H9 (cell line): ENCODE results near the gene SLC25A15. TPM values are rescaled to one million over a fixed set of nuclear protein-coding genes. Genes with fewer than 3 reads are reported as not detected.

Source experiments
- DNase-seq: peaks from one replicate; pipeline ENCODE4 v3.0.0-alpha.2; 2017
- H2AFZ ChIP-seq: one replicate; pipeline ENCODE4 v1.6.1; 2013; ENCODE audit warnings: mild to moderate bottlenecking, low read length, control low read depth, moderate library complexity
- H2AK5ac ChIP-seq: 2 replicates; pipeline ENCODE4 v1.6.1; 2013; ENCODE audit warnings: low read length, control low read depth, mixed read lengths; ENCODE audit not compliant: insufficient read length
- H2BK120ac ChIP-seq: one replicate; pipeline ENCODE4 v1.6.1; 2013; ENCODE audit warnings: low read depth, mild to moderate bottlenecking, low read length, control low read depth, inconsistent platforms; ENCODE audit not compliant: poor library complexity, severe bottlenecking
- H2BK12ac ChIP-seq: 2 replicates; pipeline ENCODE4 v1.6.1; 2013; ENCODE audit warnings: low read length, control low read depth, mixed read lengths, low read depth; ENCODE audit not compliant: insufficient read length
- H2BK15ac ChIP-seq: 2 replicates; pipeline ENCODE4 v1.6.1; 2013; ENCODE audit warnings: low read depth, low read length, control low read depth
- H2BK20ac ChIP-seq: one replicate; pipeline ENCODE4 v1.6.1; 2013; ENCODE audit warnings: low read depth, mild to moderate bottlenecking, low read length, control low read depth, inconsistent platforms; ENCODE audit not compliant: poor library complexity, severe bottlenecking
- H2BK5ac ChIP-seq: 2 replicates; pipeline ENCODE4 v1.6.1; 2013; ENCODE audit warnings: low read length, control low read depth, mixed read lengths; ENCODE audit not compliant: insufficient read length
- H3K14ac ChIP-seq: 2 replicates; pipeline ENCODE4 v1.6.1; 2013; ENCODE audit warnings: low read length, control low read depth; ENCODE audit not compliant: insufficient read depth
- H3K18ac ChIP-seq: 2 replicates; pipeline ENCODE4 v1.6.1; 2013; ENCODE audit warnings: low read depth, mild to moderate bottlenecking, mixed read lengths, low read length, control low read depth; ENCODE audit not compliant: insufficient read length
- H3K23ac ChIP-seq: 2 replicates; pipeline ENCODE4 v1.6.1; 2013; ENCODE audit warnings: low read length, control low read depth, mixed read lengths, low read depth; ENCODE audit not compliant: insufficient read length
- H3K23me2 ChIP-seq: 2 replicates; pipeline ENCODE4 v1.6.1; 2013; ENCODE audit warnings: low read depth, mild to moderate bottlenecking, mixed read lengths, low read length, control low read depth; ENCODE audit not compliant: insufficient read length, poor library complexity, severe bottlenecking
- H3K27ac ChIP-seq: 2 replicates; pipeline ENCODE4 v1.5.1; 2013; ENCODE audit warnings: low read length, control low read depth, mixed read lengths, low read depth; ENCODE audit not compliant: insufficient read length
- H3K27me3 ChIP-seq: 2 replicates; pipeline ENCODE4 v1.6.1; 2013; ENCODE audit warnings: low read length, control low read depth, inconsistent platforms; ENCODE audit not compliant: insufficient read depth
- H3K4ac ChIP-seq: 2 replicates; pipeline ENCODE4 v1.6.1; 2013; ENCODE audit warnings: low read depth, mild to moderate bottlenecking, control low read depth, inconsistent platforms, low read length, moderate library complexity
- H3K4me1 ChIP-seq: 2 replicates; pipeline ENCODE4 v1.6.1; 2013; ENCODE audit warnings: low read length, control low read depth, inconsistent platforms; ENCODE audit not compliant: insufficient read depth
- H3K4me2 ChIP-seq: 2 replicates; pipeline ENCODE4 v1.6.1; 2013; ENCODE audit warnings: low read length, control low read depth, mixed read lengths; ENCODE audit not compliant: insufficient read length, insufficient read depth
- H3K56ac ChIP-seq: 2 replicates; pipeline ENCODE4 v1.6.1; 2013; ENCODE audit warnings: low read depth, mild to moderate bottlenecking, mixed read lengths, low read length, control low read depth; ENCODE audit not compliant: insufficient read length
- H3K79me1 ChIP-seq: 2 replicates; pipeline ENCODE4 v1.6.1; 2013; ENCODE audit warnings: low read depth, mild to moderate bottlenecking, moderate library complexity, low read length, control low read depth, inconsistent platforms; ENCODE audit not compliant: insufficient read depth, poor library complexity, severe bottlenecking
- H3K79me2 ChIP-seq: 2 replicates; pipeline ENCODE4 v1.6.1; 2013; ENCODE audit warnings: low read length, control low read depth, inconsistent platforms; ENCODE audit not compliant: insufficient read depth
- H3K9ac ChIP-seq: 2 replicates; pipeline ENCODE4 v1.6.1; 2013; ENCODE audit warnings: low read length, control low read depth, mixed read lengths; ENCODE audit not compliant: insufficient read length; ENCODE audit errors: extremely low read depth
- H3K9me3 ChIP-seq: one replicate; pipeline ENCODE4 v1.6.1; 2013; ENCODE audit warnings: low read depth, low read length, inconsistent platforms; ENCODE audit not compliant: control insufficient read depth
- H3T11ph ChIP-seq: one replicate; pipeline ENCODE4 v1.6.1; 2013; ENCODE audit warnings: mild to moderate bottlenecking, low read length, control low read depth, inconsistent platforms
- H4K20me1 ChIP-seq: one replicate; pipeline ENCODE4 v1.6.1; 2013; ENCODE audit not compliant: control insufficient read depth, insufficient read length, insufficient read depth
- H4K5ac ChIP-seq: 2 replicates; pipeline ENCODE4 v1.6.1; 2013; ENCODE audit warnings: low read depth, mild to moderate bottlenecking, mixed read lengths, low read length, control low read depth; ENCODE audit not compliant: insufficient read length
- H4K8ac ChIP-seq: replicated peaks from 2 replicates; pipeline ENCODE4 v1.6.1; 2013; ENCODE audit warnings: low read length, control low read depth, mixed read lengths, low read depth; ENCODE audit not compliant: insufficient read length
- H4K91ac ChIP-seq: 2 replicates; pipeline ENCODE4 v1.6.1; 2013; ENCODE audit warnings: low read depth, mild to moderate bottlenecking, moderate library complexity, mixed read lengths, low read length, control low read depth; ENCODE audit not compliant: insufficient read length
- H3K27ac Mint-ChIP-seq, 3 experiments: 2 replicates in 2 of 3; 3 replicates in 1 of 3; pipeline ENCODE4 v1.8.0; 2020 to 2021; ENCODE audit warnings: mixed read lengths in 3 of 3, mild to moderate bottlenecking in 1 of 3, moderate library complexity in 1 of 3
- H3K27me3 Mint-ChIP-seq: 2 replicates; pipeline ENCODE4 v1.8.0; 2021; ENCODE audit warnings: low read depth, mild to moderate bottlenecking, moderate library complexity, mixed read lengths
- H3K36me3 Mint-ChIP-seq, 3 experiments: 2 replicates in 2 of 3; 3 replicates in 1 of 3; pipeline ENCODE4 v1.8.0; 2020 to 2021; ENCODE audit warnings: low read depth in 3 of 3, mixed read lengths in 3 of 3; ENCODE audit not compliant: insufficient read depth in 1 of 3
- H3K4me1 Mint-ChIP-seq, 2 experiments: 2 replicates each; pipeline ENCODE4 v1.8.0; 2020; ENCODE audit warnings: mixed read lengths in 2 of 2
- H3K4me3 Mint-ChIP-seq, 2 experiments: 2 replicates in 1 of 2; 3 replicates in 1 of 2; pipeline ENCODE4 v1.8.0; 2020 to 2021; ENCODE audit warnings: mild to moderate bottlenecking in 2 of 2, mixed read lengths in 2 of 2, moderate library complexity in 1 of 2
- H3K9me3 Mint-ChIP-seq, 2 experiments: 2 replicates in 1 of 2; 3 replicates in 1 of 2; pipeline ENCODE4 v1.8.0; 2020; ENCODE audit warnings: mild to moderate bottlenecking in 2 of 2, mixed read lengths in 2 of 2, moderate library complexity in 1 of 2
- WGBS: extraction: QIAGEN DNeasy Blood & Tissue Kit; methylation state at CpG from one replicate; pipeline ENCODE4 v1.1.7; 2013; ENCODE audit warnings: missing lambda C conversion rate, low lambda C conversion rate, mixed read lengths; ENCODE audit not compliant: insufficient read length; ENCODE audit errors: extremely low coverage; 5-methylcytosine and 5-hydroxymethylcytosine counted together
- total RNA-seq: library from RNA; stranded (reverse); gene quantifications from 2 replicates; pipeline ENCODE4 v1.2.1, GENCODE V29; 2021
- TF ChIP-seq, protein P1 (sequence below): fragments of 200-600 bp; sonication (generic); conservative IDR thresholded peaks from 3 replicates; pipeline ENCODE4 v1.8.0; 2021; ENCODE audit warnings: antibody characterized with exemption, mild to moderate bottlenecking

SLC25A15 gene
- total RNA-seq, 1 experiment from 2014 or later, result 21.1 TPM

- Mint-ChIP-seq H3K27ac (no peak overlapping the region), H3K4me1 (no peaks in the 10 kb centered on the region), H3K4me3 (no peak overlapping the region), H3K9me3 (no peaks in the 10 kb centered on the region), H3K36me3 (peaks cover 5 to 46% (median 41%) of the 10 kb centered on the region in 3 experiments; a peak in 6 of 7 replicates), H3K27me3 (no peaks in the 10 kb centered on the region)
- no peaks in the 10 kb centered on the region for H3K4me1 ChIP-seq
- no peak overlapping the region for H3K4ac ChIP-seq
- H2AK5ac ChIP-seq, result no peak overlapping the region
- H2BK120ac ChIP-seq, result no peak overlapping the region
- no peaks in the 10 kb centered on the region for H3K79me2 ChIP-seq
- H4K8ac ChIP-seq, result no peak overlapping the region
- H3K23ac ChIP-seq, result no peak overlapping the region
- no peaks in the 10 kb centered on the region for H3K79me1 ChIP-seq
- no peaks in the 10 kb centered on the region; the same call in 1 of the 2 replicates for H3K27me3 ChIP-seq
- no CpG with 5 or more reads among the region's 5 CpGs for WGBS
- H3K27ac ChIP-seq, result no peak overlapping the region
- no peak overlapping the region for H3K14ac ChIP-seq
- H2BK20ac ChIP-seq, result no peak overlapping the region
- no peak overlapping the region for H2BK5ac ChIP-seq
- no peaks in the 10 kb centered on the region for H3K9me3 ChIP-seq
- H3K23me2 ChIP-seq, result no peaks in the 10 kb centered on the region
- H4K5ac ChIP-seq, result no peak overlapping the region
- no peak overlapping the region for H3K9ac ChIP-seq
- no peak for DNase-seq
- H4K20me1 ChIP-seq, result no peaks in the 10 kb centered on the region
- no peak overlapping the region for H3T11ph ChIP-seq
- H3K4me2 ChIP-seq, result no peak overlapping the region
- H3K18ac ChIP-seq, result no peak overlapping the region
- TF ChIP-seq, protein P1, sequence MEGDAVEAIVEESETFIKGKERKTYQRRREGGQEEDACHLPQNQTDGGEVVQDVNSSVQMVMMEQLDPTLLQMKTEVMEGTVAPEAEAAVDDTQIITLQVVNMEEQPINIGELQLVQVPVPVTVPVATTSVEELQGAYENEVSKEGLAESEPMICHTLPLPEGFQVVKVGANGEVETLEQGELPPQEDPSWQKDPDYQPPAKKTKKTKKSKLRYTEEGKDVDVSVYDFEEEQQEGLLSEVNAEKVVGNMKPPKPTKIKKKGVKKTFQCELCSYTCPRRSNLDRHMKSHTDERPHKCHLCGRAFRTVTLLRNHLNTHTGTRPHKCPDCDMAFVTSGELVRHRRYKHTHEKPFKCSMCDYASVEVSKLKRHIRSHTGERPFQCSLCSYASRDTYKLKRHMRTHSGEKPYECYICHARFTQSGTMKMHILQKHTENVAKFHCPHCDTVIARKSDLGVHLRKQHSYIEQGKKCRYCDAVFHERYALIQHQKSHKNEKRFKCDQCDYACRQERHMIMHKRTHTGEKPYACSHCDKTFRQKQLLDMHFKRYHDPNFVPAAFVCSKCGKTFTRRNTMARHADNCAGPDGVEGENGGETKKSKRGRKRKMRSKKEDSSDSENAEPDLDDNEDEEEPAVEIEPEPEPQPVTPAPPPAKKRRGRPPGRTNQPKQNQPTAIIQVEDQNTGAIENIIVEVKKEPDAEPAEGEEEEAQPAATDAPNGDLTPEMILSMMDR, result no peak
- H4K91ac ChIP-seq, result no peak overlapping the region
- no peak overlapping the region for H3K56ac ChIP-seq
- no peak overlapping the region for H2BK15ac ChIP-seq
- H2BK12ac ChIP-seq, result no peak overlapping the region
- H2AFZ ChIP-seq, result no peak overlapping the region
Observed at GRCh38 chr13:40800559-40800958, 11.1 kb downstream of the SLC25A15 start.
